Measurements from ENCODE around the gene IZUMO4.

The IZUMO4 gene

DNA sequence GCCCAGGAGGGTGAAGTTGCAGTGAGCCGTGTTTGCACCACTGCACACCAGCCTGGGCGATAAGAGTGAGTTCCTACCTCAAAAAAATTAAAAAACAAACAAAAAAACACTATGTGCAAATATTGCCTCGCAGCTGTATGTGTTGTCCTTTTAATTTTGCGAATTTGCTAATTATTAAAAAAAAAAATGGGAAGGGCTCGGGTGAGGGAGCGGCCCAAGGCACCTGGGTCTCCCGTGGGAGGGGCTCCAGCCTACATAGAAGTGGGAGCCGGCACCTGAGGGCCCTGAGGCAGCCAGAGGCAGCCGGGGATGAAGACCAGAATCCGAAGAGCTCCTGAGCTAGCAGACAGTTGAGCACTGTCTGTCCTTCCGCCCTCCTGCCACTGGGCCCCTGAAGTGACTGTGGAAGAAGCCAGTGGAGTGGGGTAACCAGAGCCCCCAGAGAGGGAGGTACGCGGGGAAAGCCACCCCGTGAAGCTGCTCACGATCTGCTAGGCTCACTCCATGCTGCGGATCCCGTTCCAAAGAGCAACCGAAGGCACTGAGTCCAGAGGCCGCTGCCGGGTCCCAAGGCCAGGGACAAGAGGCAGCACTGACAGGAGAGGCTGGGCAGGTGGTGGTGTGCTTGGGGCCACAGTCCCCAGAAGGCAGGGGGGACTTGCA is 6.5 kb downstream of the IZUMO4 start:
- in situ Hi-C loops (cut with MboI; ENCODE audit: low sequenced_read_pairs), result no loop called here

DNA sequence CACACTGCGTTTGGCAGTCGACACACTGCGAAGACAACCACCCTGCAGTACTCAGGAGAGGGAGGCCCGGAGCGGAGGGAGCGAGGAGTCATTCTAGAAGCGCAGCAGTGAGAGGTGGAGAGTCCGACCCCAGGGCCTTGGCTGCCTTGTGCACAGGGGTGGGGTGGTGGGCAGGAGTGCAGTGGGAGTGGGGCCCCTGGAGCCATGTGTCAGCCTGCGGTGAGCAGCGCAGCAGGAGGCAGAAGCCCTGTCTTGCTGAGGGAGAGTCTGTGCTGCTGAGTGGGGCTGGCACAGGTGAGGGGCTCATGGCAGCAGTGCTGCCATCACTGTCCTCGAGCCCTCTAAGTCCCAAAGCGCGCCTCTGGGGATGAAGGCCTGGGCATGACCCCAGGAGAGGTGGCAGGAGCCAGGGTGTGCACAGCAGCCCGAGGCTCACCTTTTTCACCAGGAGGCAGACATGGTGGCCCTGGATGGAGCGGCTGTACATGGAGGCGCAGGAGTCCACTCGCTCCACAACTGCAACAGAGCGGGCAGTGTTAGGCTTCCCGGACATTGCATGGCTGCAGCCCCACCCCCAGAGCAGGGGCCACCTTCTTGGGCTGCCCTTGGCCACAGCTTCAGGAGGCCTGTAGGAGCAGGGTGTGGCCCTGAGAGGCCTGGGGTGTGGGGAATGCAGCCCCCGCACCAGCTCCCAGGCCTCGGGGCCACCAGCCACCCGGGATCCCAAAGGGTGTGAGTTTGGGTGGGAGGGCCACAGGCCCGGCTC is 11.7 kb downstream of the IZUMO4 start:
- in situ Hi-C loops (cut with MboI; ENCODE audit: low sequenced_read_pairs), result no loop called here

DNA sequence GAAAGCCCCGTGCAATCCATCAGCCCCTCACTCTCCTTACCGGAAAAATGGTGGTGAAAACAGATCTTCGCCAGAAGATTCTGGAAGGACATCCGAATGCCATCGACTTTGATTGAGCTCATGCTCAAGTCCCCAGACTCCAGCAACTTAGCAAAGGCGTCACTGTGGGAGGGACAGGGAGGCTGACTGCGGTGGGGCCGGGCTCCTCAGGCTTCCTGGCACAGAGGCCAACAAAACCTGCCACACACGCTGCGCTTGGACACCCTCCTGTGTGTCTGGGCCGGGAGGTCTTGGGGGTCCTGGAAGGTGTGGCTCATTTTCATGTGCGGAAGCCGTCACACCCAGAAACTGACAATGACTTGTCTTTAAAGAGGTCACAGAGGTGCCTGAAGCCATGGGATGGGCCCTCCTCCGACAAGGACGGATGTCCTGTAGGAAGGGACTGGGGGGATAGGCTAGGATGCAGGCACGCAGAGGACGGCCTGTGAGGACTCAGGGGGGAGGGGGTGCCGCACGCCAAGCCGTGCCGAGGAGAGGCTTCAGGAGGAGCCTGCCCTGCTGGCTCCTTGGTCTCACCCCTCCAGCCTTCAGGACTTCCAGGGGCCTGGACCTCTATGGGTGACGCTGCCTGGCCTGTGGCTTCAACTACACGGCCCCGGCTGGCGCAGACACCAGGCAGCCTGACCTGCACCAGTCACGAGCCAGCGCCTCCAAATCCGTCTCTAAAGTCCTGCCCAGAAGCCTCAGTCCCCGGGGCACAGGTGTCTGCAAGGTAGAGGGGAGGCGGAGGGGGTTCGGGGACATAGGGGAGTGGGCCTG is 12.5 kb downstream of the IZUMO4 start:
- in situ Hi-C loops (cut with MboI; ENCODE audit: low sequenced_read_pairs), result no loop called here

DNA sequence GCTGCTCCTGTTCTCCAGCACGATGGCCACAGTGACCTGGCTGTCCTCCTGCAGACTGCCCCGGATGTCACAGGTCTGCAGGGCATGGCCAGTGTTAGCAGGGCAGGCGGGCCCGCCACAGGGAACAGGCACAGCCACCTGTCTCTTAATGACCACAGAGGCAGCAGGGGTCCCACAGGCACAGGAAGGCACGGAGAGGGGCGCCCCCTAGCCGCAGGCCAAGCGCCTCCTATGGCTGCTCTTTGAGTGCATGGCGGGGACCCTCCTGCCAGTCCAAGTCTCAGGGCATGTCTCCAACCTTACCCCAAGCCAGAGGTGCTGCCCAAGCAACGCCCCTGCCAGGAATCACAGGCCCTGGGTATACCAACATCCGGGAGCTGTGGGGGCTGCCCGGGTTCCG is 14.1 kb downstream of the IZUMO4 start:
- in situ Hi-C loops (cut with MboI; ENCODE audit: low sequenced_read_pairs), result no loop called here

DNA sequence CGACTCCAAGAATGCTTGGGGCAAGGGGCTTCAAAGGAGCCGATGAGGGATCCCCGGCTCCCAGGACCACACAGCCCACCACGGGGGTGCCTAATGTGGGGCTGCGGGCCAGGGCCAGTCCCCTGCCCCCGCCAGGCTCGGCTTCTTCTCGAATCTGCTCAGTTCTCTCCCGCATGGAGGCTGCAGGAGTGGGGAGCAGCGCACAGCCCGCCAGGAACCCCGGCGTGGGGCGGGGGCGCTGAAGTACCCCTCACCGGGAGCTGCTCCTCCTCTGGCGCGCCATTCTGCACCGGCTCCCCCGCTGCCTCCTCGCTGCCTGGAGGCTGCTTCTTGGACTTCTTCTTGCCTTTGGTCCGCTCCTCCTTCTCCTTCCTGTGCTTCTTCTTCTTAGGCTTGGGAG is 14.7 kb downstream of the IZUMO4 start:
- in situ Hi-C loops (cut with MboI; ENCODE audit: low sequenced_read_pairs), result no loop called here

DNA sequence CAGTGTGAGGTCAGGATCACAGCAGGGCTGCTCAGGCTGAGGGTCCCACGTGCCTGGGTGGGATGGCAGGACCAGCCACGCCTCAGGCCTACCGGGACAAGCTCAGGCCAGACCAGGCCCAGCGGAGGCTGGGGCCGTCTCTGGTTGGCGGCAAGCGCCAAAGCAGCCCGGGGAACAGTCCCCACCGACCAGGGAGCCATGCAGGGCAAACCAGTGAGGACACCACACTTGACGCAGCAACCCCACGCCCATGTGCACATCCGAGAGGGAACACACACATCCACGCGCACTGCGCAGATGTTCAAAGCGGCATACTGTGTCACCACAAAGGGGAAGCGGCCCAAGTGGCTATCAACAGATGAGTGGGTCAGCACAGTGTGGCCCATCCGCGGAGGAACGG is 15.2 kb downstream of the IZUMO4 start:
- in situ Hi-C loops (cut with MboI; ENCODE audit: low sequenced_read_pairs), result no loop called here

DNA sequence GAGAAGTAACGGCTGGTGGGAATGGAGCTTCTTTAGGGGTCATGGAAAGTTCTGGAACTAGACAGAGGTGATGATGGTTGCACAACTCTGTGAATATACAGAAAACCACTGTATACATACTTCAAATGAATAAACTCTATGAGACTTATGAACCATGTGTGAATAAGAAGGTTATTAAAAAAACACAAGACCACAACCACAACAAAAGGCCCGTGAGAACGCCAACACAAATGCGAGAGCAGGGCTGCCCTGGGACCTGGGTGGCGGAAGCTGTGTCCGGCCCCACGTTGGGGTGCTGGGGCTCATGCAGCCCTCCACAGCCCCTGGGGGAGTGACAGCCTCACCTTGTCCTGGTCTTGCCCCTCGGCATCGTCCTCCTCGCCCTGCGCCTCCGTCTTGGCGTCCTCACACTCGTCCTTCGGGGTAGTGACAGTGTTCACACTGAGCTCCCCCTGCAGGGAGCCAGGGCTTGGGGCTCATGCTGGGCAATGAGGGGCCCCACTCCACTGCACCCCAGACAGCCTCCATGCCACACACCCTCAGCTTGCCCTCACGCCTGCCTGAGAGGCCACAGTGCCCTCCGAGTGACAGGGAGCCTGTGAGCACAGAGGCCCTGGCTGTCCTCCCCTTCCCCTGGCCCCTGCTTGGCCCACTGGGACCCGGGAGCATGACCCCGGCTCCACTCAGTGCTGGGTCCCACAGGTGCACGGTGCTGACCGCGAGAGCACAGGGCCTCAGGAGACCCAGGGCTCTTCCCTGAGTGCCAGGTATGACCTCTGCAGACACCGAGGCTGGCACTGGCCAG is 16.0 kb downstream of the IZUMO4 start:
- in situ Hi-C loops (cut with MboI; ENCODE audit: low sequenced_read_pairs), result no loop called here

DNA sequence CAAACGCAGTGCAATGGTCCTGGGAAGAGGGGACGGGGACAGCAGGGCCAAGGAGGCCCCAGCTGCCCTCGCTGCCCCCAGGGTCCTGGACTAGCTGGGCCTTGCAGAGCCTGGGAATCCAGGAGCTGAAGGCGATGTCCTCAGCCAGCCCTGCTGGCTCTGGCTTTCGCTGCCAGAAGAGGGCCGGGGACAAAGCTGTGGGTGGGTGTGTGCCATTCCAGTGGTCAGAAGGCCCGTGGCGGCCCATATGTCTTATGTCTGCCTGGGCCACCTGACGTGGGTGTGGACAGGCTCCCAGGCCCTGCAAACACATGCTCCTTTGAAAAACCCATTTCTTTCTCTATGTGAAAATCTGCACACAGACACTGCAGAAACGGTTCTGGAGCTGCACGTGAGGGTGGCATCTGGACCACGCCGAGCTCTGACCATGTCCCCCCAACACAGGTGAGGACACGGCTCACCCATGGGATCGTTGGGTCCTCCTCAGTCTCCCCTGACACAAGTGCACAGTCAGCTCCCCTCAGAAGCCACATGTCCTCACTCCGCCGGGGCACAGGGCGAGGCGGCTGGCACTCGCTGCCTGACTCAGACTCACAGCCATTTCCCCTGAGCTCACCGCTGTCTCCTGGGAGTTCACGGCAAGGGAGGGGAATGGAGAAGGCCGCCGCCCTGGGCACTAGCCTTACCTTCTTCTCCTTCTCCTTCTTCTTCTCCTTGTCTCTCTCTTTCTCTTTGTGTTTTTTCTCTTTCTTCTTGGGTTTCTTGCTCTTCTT is 16.9 kb downstream of the IZUMO4 start:
- in situ Hi-C loops (cut with MboI; ENCODE audit: low sequenced_read_pairs), result no loop called here

DNA sequence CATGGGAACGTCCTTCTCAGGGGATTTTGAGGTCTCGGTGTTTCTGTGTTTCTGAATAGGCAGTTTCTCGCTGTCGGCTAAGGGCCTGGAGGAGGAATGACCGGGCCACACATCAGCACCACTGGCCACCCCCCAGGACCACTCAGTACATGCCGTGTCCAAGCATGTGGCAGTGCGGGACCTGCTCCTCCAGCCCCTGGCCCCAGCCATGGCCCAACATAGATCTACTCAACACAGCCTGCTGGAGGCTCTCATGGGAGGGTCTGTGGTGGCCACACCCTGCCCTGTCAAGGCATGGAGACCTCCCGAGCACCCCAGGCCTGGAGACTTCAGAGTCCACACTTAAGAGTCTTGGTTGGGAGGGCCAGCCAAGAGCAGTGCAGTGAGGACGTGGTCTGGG is 17.5 kb downstream of the IZUMO4 start:
- in situ Hi-C loops (cut with MboI; ENCODE audit: low sequenced_read_pairs), result no loop called here

DNA sequence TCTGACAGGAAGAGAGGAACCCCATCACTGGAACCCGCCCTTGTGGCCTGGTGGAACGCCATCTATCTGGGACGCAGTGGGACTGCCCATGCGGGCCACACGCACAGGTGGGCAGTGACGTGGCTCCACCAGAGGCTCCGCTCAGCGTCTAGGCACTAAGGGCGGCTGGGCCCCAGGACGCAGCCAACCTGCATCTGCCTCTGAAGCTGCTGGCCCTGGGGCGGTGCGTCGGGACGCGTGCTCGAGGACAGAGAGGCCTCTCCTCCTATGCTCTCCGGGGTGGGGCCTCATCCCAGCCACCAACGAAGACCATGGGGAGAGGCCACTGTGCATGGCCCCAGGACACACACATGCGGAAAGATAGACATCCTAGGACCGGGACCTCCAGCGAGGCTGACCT is 18.1 kb downstream of the IZUMO4 start:
- in situ Hi-C loops (cut with MboI; ENCODE audit: low sequenced_read_pairs), result no loop called here

DNA sequence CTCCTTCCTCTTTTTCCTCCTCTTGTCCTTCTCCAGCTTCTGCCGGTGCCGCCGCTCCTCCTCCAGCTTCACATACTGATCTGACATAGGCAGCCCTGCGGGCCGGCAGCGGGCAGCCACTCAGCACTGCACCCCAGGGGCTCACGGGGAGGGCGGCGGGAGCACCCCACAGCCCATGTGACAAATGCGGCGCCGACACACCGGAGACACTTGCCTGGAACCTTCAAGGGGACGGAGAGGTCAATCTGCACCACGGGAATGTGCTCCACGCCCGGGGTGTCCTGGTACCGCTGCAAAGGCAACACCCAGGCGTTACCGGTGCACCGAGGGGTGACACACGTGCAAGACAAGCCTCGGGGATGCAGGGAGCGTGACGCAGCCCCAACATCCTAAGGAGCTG is 18.6 kb downstream of the IZUMO4 start:
- in situ Hi-C loops (cut with MboI; ENCODE audit: low sequenced_read_pairs), result no loop called here

DNA sequence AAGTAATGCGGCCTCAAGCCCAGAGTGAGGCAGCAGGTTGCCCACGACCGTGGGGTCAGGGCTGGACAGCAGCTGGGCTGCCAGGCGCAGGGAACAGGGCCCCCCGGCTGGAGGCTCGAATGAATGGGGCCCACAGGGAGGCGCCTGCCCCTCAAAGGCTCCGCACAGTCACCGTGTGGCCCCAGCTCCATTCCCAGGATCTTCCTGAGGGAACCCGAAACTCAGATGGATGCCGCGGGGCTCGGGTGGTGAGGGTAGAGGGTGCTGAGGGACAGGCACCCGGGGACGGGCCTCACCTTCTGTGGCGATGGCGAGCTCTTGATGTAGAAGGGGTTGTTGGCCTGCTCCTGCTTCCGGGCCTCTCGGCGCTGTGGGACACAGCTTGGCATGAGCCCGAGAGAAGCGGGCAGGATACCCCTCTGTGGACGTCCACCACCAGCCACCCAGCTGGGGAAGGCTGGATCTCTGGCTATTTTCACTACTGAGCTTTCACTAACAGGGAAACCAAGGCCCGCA is 19.3 kb downstream of the IZUMO4 start:
- in situ Hi-C loops (cut with MboI; ENCODE audit: low sequenced_read_pairs), result no loop called here

DNA sequence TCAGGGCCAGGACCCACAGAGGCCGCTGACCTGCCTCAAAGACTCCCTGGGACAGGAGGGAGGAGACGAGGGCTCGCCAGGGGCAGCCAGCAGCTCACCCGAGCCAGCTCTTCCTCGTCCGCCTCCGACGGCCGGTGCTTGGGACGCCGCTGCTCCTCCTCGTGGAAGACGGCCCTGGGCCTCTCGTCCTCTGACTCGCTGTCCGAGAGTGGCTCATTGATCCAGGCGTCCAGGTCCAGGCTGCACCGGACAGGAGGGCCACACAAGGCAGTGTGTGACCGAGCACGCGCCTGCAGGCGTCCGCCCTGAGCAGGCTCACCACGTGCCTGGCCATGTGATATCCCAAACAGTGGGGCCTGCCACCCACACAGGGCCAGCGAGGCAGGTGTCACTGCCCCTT is 19.8 kb downstream of the IZUMO4 start:
- in situ Hi-C loops (cut with MboI; ENCODE audit: low sequenced_read_pairs), result no loop called here

DNA sequence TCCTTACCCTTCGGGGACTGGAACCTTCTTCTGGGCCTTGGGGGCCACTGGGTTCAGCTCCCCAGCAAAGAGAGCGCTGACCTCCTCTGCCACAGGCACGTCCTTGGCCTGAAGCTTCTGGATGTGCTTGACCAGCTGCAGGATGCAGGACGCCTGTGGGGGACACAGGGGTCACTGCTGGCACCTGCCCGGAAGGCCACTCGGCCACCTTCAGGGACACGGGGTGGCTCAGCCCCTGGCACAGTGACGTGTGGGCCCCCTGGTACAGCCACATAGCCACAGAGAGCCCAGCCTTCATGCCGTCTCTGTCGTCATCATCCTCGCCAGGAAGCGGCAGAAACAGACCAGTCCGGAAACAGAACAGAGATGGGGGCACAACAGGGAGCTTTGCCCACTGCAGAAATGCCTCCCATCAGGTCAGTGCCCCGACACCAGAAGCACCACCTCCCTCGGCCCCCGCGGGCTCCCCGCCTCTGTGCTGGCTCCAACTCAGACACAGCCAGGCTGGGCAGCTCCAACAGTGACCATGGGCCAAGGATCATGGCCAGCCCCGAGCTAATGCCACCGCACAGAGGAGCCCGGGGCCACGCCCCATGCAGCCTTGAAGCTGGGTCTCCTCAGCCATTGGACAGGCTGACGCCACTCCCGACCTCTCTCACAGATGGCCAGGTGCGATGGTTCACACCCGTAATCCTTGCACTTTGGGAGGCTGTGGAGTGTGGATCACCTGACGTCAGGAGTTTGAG is 20.7 kb downstream of the IZUMO4 start:
- in situ Hi-C loops (cut with MboI; ENCODE audit: low sequenced_read_pairs), result no loop called here

DNA sequence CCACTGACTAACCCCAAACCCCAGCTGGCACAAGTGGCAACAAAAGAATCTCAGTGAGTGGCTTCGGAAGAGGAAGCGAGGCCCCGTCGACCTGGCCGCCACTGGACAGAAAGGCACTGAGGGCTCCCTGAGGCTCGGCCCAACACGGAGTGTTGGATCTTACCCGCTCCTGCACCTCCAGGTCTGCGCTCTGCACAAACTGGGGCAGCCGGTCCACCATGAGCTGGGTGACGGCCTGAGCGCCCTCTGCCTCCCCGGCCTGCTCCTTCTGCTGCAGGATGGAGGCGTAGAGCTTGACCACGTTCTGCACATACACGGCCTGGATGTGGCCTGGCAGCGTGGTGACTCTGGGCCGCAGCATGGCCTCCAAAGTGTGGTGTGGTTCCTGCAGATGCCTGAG is 21.7 kb downstream of the IZUMO4 start:
- in situ Hi-C loops (cut with MboI; ENCODE audit: low sequenced_read_pairs), result no loop called here

DNA sequence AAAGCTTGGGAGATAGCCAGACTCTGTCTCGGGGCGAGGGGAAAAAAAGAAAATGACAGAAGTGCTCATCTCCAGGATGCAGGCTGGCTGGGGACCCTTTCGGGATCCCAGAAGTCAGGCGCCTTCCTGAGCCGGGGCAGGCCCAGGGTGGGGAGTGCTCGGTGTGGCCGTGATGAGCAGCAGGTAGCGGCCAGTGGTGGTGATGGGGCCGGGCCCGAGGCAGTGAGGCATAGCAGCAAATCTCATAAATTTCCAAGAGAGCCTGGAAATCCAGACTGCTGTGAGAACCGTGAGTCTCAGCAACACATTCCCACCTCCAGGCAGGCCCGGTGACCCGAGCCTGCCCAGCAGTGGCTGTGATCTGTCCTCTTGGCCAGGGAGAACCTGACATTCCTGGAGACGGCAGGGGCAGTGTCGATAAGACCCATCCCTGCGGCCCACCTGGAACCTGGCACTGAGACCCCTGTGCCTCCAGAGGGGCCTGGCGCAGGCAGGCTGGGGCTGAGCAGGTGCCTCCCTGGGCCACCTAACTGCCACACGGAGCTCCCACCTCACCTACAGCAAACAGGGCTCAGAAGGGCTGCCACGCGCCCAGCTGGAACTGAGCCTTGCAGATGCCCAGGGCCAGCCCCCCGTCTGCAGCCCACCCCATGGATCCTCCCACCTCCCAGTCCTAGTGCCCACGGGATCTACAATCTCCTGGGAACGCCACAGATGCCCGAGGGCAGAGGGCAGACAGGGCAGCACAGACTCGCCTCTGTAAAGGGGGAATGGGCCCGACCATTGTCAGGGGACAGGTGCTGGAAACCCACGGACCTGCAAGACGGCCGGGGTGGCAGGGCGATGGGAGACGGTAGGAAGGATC is 23.4 kb downstream of the IZUMO4 start:
- in situ Hi-C loops (cut with MboI; ENCODE audit: low sequenced_read_pairs), result no loop called here

DNA sequence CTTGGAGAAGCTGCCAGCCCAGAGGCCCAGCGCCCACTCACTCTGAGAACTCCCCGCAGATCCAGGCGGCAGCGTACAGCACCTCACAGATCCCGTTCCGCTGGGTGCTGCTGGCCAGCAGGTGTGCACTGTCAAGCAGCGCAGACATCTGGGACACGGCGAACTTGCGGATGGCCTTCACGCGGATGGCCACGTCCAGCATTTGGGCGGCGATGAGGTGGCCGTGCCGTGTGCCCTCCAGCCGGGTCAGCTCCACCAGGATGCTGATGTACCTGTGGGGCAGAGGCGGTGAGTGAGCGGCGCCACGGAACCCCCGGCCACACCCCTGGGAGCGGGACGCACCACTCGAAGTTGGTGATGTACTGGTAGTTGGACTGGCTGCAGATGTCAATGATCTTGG is 24.1 kb downstream of the IZUMO4 start:
- in situ Hi-C loops (cut with MboI; ENCODE audit: low sequenced_read_pairs), result no loop called here

DNA sequence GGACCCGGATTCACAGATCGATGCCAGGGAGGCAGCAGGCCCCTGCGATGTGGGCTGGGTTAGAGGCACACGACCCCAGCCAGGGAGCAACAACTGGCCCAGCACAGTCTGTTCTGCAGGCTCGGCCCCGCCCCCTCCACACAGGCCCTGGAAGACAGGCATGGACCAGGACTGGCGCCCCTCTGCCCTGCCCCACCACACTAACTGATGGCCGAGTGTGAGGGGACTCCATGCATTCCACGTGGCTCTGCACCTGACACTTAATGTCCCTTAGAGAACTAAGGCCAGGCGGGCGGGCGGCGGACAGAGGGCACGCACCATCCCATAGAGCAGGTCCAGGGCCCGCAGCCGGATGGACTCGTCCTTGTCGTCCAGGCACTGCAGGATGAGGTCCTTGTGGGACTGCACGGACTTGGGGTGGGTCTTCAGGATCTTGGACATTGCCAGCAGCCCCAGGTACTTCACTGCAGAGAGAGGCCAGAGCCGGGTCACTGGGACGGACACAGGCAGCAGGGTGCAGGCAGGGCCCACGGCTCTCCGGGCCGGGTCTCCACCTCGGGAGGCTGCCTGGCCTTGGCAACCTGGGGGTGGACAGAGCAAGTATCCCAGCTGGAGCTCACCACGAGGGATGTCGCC is 24.8 kb downstream of the IZUMO4 start:
- in situ Hi-C loops (cut with MboI; ENCODE audit: low sequenced_read_pairs), result no loop called here

Measured in hTERT RPE-1 (cell line).